Measurements from ENCODE around the gene CFAP299.

CFAP299 gene

GRCh38 chr4:80926891-80927290 lies 591.4 kb downstream of the CFAP299 start:
- Histone ChIP-seq H3K36me3 (ENCODE audit: insufficient read depth, low read length) (no peaks in the 10 kb centered on the region), H2AFZ (ENCODE audit: low read length) (no peak overlapping the region), H3K79me2 (ENCODE audit: insufficient read depth, low read length) (no peaks in the 10 kb centered on the region), H3K4me2 (ENCODE audit: low read depth, low read length, poor library complexity, severe bottlenecking) (no peak overlapping the region), H3K9me3 (ENCODE audit: insufficient read depth, low read depth, low read length) (no peaks in the 10 kb centered on the region), H3K4me3 (ENCODE audit: low read length, poor library complexity, severe bottlenecking) (no peak overlapping the region), H3K4me1 (ENCODE audit: insufficient read depth, low read length, poor library complexity, severe bottlenecking) (peaks cover 16% of the 10 kb centered on the region), H3K9me2 (replicated peaks; ENCODE audit: low read depth, low read length) (no peaks in the 10 kb centered on the region), H3F3A (ENCODE audit: low read depth) (no peaks in the 10 kb centered on the region), H3K27me3 (ENCODE audit: insufficient read depth, low read length, poor library complexity, severe bottlenecking) (no peaks in the 10 kb centered on the region), H3K9ac (ENCODE audit: low read depth, low read length, poor library complexity, severe bottlenecking) (no peak overlapping the region), H4K20me1 (ENCODE audit: insufficient read depth, low read length, poor library complexity, severe bottlenecking) (no peaks in the 10 kb centered on the region)
- TF ChIP-seq, protein P1, sequence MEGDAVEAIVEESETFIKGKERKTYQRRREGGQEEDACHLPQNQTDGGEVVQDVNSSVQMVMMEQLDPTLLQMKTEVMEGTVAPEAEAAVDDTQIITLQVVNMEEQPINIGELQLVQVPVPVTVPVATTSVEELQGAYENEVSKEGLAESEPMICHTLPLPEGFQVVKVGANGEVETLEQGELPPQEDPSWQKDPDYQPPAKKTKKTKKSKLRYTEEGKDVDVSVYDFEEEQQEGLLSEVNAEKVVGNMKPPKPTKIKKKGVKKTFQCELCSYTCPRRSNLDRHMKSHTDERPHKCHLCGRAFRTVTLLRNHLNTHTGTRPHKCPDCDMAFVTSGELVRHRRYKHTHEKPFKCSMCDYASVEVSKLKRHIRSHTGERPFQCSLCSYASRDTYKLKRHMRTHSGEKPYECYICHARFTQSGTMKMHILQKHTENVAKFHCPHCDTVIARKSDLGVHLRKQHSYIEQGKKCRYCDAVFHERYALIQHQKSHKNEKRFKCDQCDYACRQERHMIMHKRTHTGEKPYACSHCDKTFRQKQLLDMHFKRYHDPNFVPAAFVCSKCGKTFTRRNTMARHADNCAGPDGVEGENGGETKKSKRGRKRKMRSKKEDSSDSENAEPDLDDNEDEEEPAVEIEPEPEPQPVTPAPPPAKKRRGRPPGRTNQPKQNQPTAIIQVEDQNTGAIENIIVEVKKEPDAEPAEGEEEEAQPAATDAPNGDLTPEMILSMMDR (conservative IDR thresholded peaks at IDR 0.05; ENCODE audit: low read length), result no peak
- TF ChIP-seq EZH2phosphoT487 (IDR thresholded peaks at IDR 0.05; ENCODE audit: borderline replicate concordance), result no peak

GRCh38 chr4:80927420-80927819 lies 591.9 kb downstream of the CFAP299 start:
- H3K4me2 ChIP-seq (ENCODE audit: low read depth, low read length, poor library complexity, severe bottlenecking), result no peak overlapping the region
- H3K4me1 ChIP-seq (ENCODE audit: insufficient read depth, low read length, poor library complexity, severe bottlenecking), result peaks cover 12% of the 10 kb centered on the region
- peak overlapping the region; percentile 6; the same call in 1 of the 2 replicates for H2AFZ ChIP-seq (ENCODE audit: low read length)
- H3F3A ChIP-seq (ENCODE audit: low read depth), result no peaks in the 10 kb centered on the region
- no peaks in the 10 kb centered on the region for H3K9me2 ChIP-seq (replicated peaks; ENCODE audit: low read depth, low read length)
- no peaks in the 10 kb centered on the region for H3K9me3 ChIP-seq (ENCODE audit: insufficient read depth, low read depth, low read length)
- no peaks in the 10 kb centered on the region for H3K36me3 ChIP-seq (ENCODE audit: insufficient read depth, low read length)
- H3K27me3 ChIP-seq (ENCODE audit: insufficient read depth, low read length, poor library complexity, severe bottlenecking), result no peaks in the 10 kb centered on the region
- no peak overlapping the region for H3K9ac ChIP-seq (ENCODE audit: low read depth, low read length, poor library complexity, severe bottlenecking)
- H3K79me2 ChIP-seq (ENCODE audit: insufficient read depth, low read length), result no peaks in the 10 kb centered on the region
- H4K20me1 ChIP-seq (ENCODE audit: insufficient read depth, low read length, poor library complexity, severe bottlenecking), result no peaks in the 10 kb centered on the region
- no peak overlapping the region for H3K4me3 ChIP-seq (ENCODE audit: low read length, poor library complexity, severe bottlenecking)
- TF ChIP-seq, protein P1 (conservative IDR thresholded peaks at IDR 0.05; ENCODE audit: low read length), result no peak
- no peak for TF ChIP-seq EZH2phosphoT487 (IDR thresholded peaks at IDR 0.05; ENCODE audit: borderline replicate concordance)

- no peaks in the 10 kb centered on the region for H3K9me2 ChIP-seq (replicated peaks; ENCODE audit: low read depth, low read length)
- no peaks in the 10 kb centered on the region for H3K4me1 ChIP-seq (ENCODE audit: insufficient read depth, low read length, poor library complexity, severe bottlenecking)
- no peaks in the 10 kb centered on the region for H4K20me1 ChIP-seq (ENCODE audit: insufficient read depth, low read length, poor library complexity, severe bottlenecking)
- no peak overlapping the region for H3K4me3 ChIP-seq (ENCODE audit: low read length, poor library complexity, severe bottlenecking)
- no peaks in the 10 kb centered on the region for H3K36me3 ChIP-seq (ENCODE audit: insufficient read depth, low read length)
- H3K4me2 ChIP-seq (ENCODE audit: low read depth, low read length, poor library complexity, severe bottlenecking), result no peak overlapping the region
- H3K79me2 ChIP-seq (ENCODE audit: insufficient read depth, low read length), result no peaks in the 10 kb centered on the region
- H3K9me3 ChIP-seq (ENCODE audit: insufficient read depth, low read depth, low read length), result no peaks in the 10 kb centered on the region
- H3K9ac ChIP-seq (ENCODE audit: low read depth, low read length, poor library complexity, severe bottlenecking), result no peak overlapping the region
- H3K27me3 ChIP-seq (ENCODE audit: insufficient read depth, low read length, poor library complexity, severe bottlenecking), result no peaks in the 10 kb centered on the region
- H2AFZ ChIP-seq (ENCODE audit: low read length), result peak overlapping the region; percentile 51
- no peaks in the 10 kb centered on the region for H3F3A ChIP-seq (ENCODE audit: low read depth)
- no peak for TF ChIP-seq EZH2phosphoT487 (IDR thresholded peaks at IDR 0.05; ENCODE audit: borderline replicate concordance)
Measured at GRCh38 chr4:80931631-80932081, 596.1 kb downstream of the CFAP299 start.

DNA sequence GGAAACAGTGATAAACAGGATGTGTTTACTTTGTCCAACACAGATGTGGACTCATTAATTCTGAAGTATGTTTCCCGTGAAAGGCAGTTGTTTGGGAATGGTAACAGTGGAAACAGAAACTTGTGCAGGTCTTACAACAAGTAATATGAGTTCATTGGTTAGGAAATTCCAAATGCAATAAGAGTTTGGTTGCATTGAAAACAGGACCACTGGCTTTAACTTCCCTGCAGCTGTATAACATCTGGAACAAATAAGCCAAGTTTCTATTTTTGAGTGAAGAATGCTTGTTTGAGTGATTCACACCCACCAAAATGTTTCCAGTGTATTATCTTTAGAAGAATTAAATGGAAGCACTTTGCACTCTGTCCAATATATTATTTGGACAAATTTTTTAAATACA lies 612.6 kb downstream of the CFAP299 start:
- no peaks in the 10 kb centered on the region for H3K4me1 ChIP-seq (ENCODE audit: insufficient read depth, low read length, poor library complexity, severe bottlenecking)
- no peaks in the 10 kb centered on the region for H3F3A ChIP-seq (ENCODE audit: low read depth)
- H2AFZ ChIP-seq (ENCODE audit: low read length), result no peak overlapping the region
- no peaks in the 10 kb centered on the region for H3K27me3 ChIP-seq (ENCODE audit: insufficient read depth, low read length, poor library complexity, severe bottlenecking)
- no peak overlapping the region for H3K9ac ChIP-seq (ENCODE audit: low read depth, low read length, poor library complexity, severe bottlenecking)
- H4K20me1 ChIP-seq (ENCODE audit: insufficient read depth, low read length, poor library complexity, severe bottlenecking), result no peaks in the 10 kb centered on the region
- H3K9me2 ChIP-seq (replicated peaks; ENCODE audit: low read depth, low read length), result no peaks in the 10 kb centered on the region; the same call in 1 of the 2 replicates
- H3K4me2 ChIP-seq (ENCODE audit: low read depth, low read length, poor library complexity, severe bottlenecking), result no peak overlapping the region
- no peaks in the 10 kb centered on the region for H3K79me2 ChIP-seq (ENCODE audit: insufficient read depth, low read length)
- H3K36me3 ChIP-seq (ENCODE audit: insufficient read depth, low read length), result no peaks in the 10 kb centered on the region
- H3K9me3 ChIP-seq (ENCODE audit: insufficient read depth, low read depth, low read length), result no peaks in the 10 kb centered on the region
- TF ChIP-seq EZH2phosphoT487 (IDR thresholded peaks at IDR 0.05; ENCODE audit: borderline replicate concordance), result no peak
- TF ChIP-seq, protein P1 (conservative IDR thresholded peaks at IDR 0.05; ENCODE audit: low read length), result no peak
- H3K4me3 ChIP-seq (ENCODE audit: low read length, poor library complexity, severe bottlenecking), result no peak overlapping the region

Measured in Loucy (cell line).